NT2/D1 (cell line): ENCODE measurements around the gene MOB3B.

Experiments
- DNase-seq: peaks from one replicate; pipeline ENCODE4 v3.0.0-alpha.2; 2011; ENCODE audit warnings: low read depth, low spot score
- H3K27me3 ChIP-seq: 2 replicates; pipeline ENCODE4 v1.6.0; 2011; ENCODE audit warnings: mild to moderate bottlenecking; ENCODE audit not compliant: insufficient read length, insufficient read depth
- H3K36me3 ChIP-seq: 2 replicates; pipeline ENCODE4 v1.6.1; 2011; ENCODE audit warnings: mild to moderate bottlenecking, low read length, mixed read lengths; ENCODE audit not compliant: insufficient read depth, insufficient read length
- H3K4me1 ChIP-seq: 2 replicates; pipeline ENCODE4 v1.5.1; 2011; ENCODE audit not compliant: insufficient read depth, insufficient read length
- H3K4me3 ChIP-seq: 2 replicates; pipeline ENCODE4 v1.5.1; 2011; ENCODE audit warnings: low read depth; ENCODE audit not compliant: insufficient read length
- H3K9ac ChIP-seq: 2 replicates; pipeline ENCODE4 v1.6.0; 2011; ENCODE audit warnings: low read depth; ENCODE audit not compliant: insufficient read length
- H3K9me3 ChIP-seq: 2 replicates; pipeline ENCODE4 v1.5.1; 2011; ENCODE audit warnings: mild to moderate bottlenecking, low read length; ENCODE audit not compliant: insufficient read depth
- SUZ12 ChIP-seq: IDR thresholded peaks from 2 replicates; pipeline ENCODE4 v1.6.1; 2011; ENCODE audit not compliant: insufficient read length, insufficient read depth; ENCODE audit errors: extremely low read depth
- YY1 ChIP-seq: IDR thresholded peaks from 2 replicates; pipeline ENCODE4 v1.6.1; 2011; ENCODE audit not compliant: insufficient read length, insufficient read depth
- ZNF274 ChIP-seq: IDR thresholded peaks from 2 replicates; pipeline ENCODE4 v1.6.1; 2011; ENCODE audit warnings: mild to moderate bottlenecking, low read depth, low read length

Gene MOB3B

DNA sequence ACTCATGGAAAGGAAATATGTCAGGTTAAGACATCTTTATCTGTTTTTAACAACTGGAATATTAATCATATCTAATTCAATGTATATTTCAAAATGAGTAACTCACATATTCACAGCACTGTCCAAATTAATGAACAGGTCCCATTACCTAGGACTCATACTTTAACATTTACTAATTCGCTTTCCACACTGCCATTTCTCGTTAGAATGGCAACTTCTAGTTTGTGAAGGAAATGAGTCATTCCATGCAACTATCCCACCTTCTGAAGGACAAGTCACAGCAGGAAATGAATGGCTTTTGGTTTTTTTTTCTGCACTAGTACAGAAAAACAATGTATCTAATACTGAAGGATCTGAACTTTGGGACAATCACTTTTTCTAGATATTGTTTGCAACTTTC, 30.2 kb downstream of the MOB3B start:
- DNase-seq: no peak
- TF ChIP-seq YY1 (no peak), SUZ12 (no peak), ZNF274 (no peak)
- Histone ChIP-seq H3K36me3 (no peaks in the 10 kb centered on the region), H3K4me1 (peaks cover 5% of the 10 kb centered on the region), H3K9ac (no peak overlapping the region), H3K9me3 (no peaks in the 10 kb centered on the region; the same call in 1 of the 2 replicates), H3K4me3 (no peak overlapping the region), H3K27me3 (no peaks in the 10 kb centered on the region)

DNA sequence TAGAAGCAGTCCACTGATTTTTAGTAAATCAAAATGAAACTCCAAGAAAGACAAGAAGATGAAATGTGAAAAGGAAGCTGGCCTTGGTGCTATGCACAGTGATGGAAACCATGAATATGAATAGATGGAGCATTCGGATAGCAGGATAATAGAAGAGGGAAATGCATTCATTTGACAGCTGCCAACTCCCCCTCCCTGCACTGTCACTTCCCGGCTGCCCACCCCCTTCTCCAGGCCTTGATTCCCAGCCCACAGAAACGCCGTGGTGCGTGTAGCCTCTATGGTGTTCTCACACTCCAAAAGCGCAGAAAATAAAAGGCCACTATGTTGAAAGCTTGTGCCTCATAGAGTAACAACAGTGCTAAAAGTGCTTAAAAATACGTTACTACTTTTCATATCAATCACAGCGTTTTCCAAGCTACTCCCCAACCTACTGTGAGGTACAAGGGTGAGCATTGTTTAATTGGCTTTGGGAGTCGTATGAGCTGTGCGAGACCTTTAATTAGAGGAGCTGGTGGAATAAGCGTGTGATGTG, 31.7 kb downstream of the MOB3B start:
- no peak for TF ChIP-seq ZNF274
- TF ChIP-seq YY1: no peak
- TF ChIP-seq SUZ12: no peak
- no peak for DNase-seq
- Histone ChIP-seq H3K4me1 (peaks cover 3% of the 10 kb centered on the region), H3K27me3 (no peaks in the 10 kb centered on the region), H3K4me3 (no peak overlapping the region), H3K9ac (no peak overlapping the region), H3K9me3 (no peaks in the 10 kb centered on the region; the same call in 1 of the 2 replicates), H3K36me3 (no peaks in the 10 kb centered on the region)

GRCh38 chr9:27496135-27496504, 33.5 kb downstream of the MOB3B start:
- no peaks in the 10 kb centered on the region; the same call in 1 of the 2 replicates for H3K9me3 ChIP-seq
- H3K36me3 ChIP-seq: no peaks in the 10 kb centered on the region
- H3K4me1 ChIP-seq: peaks cover 3% of the 10 kb centered on the region
- no peak overlapping the region for H3K9ac ChIP-seq
- H3K4me3 ChIP-seq: no peak overlapping the region
- TF ChIP-seq SUZ12 (no peak), YY1 (no peak)
- no peaks in the 10 kb centered on the region for H3K27me3 ChIP-seq
- DNase-seq: no peak

DNA sequence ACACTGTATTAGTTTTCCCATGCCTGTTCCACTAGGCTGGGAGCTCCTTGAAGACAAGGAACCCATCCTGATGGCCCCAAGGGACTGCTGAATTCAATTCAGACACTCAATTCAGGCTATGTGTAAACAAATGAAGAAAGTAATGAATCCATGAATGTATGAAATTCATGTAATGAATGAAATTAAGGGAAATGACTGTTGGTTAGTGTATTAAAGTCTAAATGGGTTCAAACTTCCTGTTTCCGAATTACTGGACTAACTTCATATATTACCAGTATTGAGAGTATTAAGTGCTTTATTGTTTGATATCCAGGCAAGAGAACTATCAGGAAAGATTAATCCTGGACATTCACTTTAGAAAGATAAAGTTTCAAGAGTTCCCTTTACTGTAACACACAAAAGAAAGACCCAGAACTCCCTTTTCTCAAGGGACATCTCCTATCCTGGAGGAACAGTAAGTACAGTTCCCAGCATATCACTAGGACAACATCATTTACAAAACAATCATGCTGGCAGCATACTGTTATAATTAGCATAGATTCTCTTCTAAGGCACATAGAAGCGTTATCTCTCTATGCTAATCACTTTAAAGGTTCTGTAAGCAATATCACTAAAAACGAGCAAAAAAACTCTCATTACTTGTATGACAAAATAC, 34.0 kb downstream of the MOB3B start:
- DNase-seq: no peak
- no peaks in the 10 kb centered on the region for H3K27me3 ChIP-seq
- TF ChIP-seq ZNF274 (no peak), YY1 (no peak), SUZ12 (no peak)
- no peaks in the 10 kb centered on the region for H3K36me3 ChIP-seq
- no peak overlapping the region for H3K4me3 ChIP-seq
- H3K9ac ChIP-seq: no peak overlapping the region
- H3K9me3 ChIP-seq: no peaks in the 10 kb centered on the region; the same call in 1 of the 2 replicates
- H3K4me1 ChIP-seq: peaks cover 3% of the 10 kb centered on the region

- no peak overlapping the region for H3K4me3 ChIP-seq
- no peaks in the 10 kb centered on the region; the same call in 1 of the 2 replicates for H3K9me3 ChIP-seq
- no peak for DNase-seq
- no peaks in the 10 kb centered on the region for H3K36me3 ChIP-seq
- H3K9ac ChIP-seq: no peak overlapping the region
- no peaks in the 10 kb centered on the region for H3K27me3 ChIP-seq
- H3K4me1 ChIP-seq: peaks cover 3% of the 10 kb centered on the region
- no peak for TF ChIP-seq SUZ12
- TF ChIP-seq ZNF274: no peak
- TF ChIP-seq YY1: no peak
Observed at GRCh38 chr9:27491154-27491553, 38.5 kb downstream of the MOB3B start.

DNA sequence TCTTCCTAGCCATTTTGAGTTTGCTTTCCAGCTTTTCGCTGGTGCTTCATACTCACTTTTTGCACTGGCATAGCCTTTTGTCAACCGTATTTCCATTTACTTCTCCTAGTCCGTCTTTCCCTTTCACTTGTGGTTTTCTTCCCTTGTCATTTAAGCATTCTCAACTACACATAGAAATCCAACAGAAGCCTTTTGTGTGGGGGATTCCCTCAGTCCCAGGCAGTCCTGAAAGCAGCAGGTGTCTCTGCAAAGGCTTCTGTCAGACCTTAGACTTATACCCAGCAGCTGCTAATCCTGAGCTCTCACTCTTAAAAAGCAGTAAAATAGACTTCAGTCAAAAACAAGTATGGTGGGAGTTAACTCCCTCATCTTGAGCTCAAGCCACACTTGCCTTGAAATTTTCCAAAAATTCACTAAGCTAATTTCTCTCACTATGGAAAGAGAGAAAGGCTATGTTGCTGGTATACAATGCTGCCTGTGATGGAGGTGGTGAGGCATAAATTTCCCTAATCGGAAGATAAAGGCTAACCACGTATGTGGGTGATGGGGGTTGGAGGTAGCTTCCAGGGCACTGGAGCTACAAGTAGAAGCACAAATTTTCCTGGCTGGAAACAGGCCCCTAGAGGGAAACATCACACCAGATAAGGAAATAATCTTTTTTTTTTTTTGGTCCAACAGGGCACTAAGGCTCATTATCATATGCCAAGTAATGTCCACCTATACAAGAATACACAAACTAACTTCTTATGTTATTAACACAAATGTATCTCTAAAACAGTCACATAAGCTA, 40.3 kb downstream of the MOB3B start:
- no peaks in the 10 kb centered on the region for H3K36me3 ChIP-seq
- TF ChIP-seq SUZ12: no peak
- no peak for TF ChIP-seq ZNF274
- no peak for TF ChIP-seq YY1
- DNase-seq: no peak
- H3K9ac ChIP-seq: no peak overlapping the region
- no peaks in the 10 kb centered on the region for H3K4me1 ChIP-seq
- no peaks in the 10 kb centered on the region for H3K27me3 ChIP-seq
- no peak overlapping the region for H3K4me3 ChIP-seq
- no peaks in the 10 kb centered on the region for H3K9me3 ChIP-seq

GRCh38 chr9:27487927-27488326, 41.7 kb downstream of the MOB3B start:
- TF ChIP-seq ZNF274 (no peak), YY1 (no peak), SUZ12 (no peak)
- no peak overlapping the region for H3K9ac ChIP-seq
- H3K9me3 ChIP-seq: no peaks in the 10 kb centered on the region
- H3K36me3 ChIP-seq: no peaks in the 10 kb centered on the region
- no peaks in the 10 kb centered on the region for H3K27me3 ChIP-seq
- H3K4me1 ChIP-seq: no peaks in the 10 kb centered on the region
- DNase-seq: no peak
- H3K4me3 ChIP-seq: no peak overlapping the region
